ENCODE data around the gene KANK2. TPM values are rescaled to one million over a fixed set of nuclear protein-coding genes. Genes with fewer than 3 reads are reported as not detected.

The KANK2 gene
- total and polyA plus RNA-seq, 2 of the 13 experiments (the other 11 are each of a cell fraction or from before 2014, with no cell fraction given) = 5.7 to 12.9 TPM

- TF ChIP-seq ZNF44 (CRISPR knock-in tag; IDR thresholded peaks at IDR 0.05) (no peak), ZNF788 (CRISPR knock-in tag; IDR thresholded peaks at IDR 0.05; ENCODE audit: borderline replicate concordance) (no peak; the same call in 1 of the 2 replicates), HES4 (CRISPR knock-in tag; IDR thresholded peaks at IDR 0.05; ENCODE audit: borderline replicate concordance) (0 out of 2 replicates have a peak, but pooled peaks have one; percentile 42), SALL2 (CRISPR knock-in tag; IDR thresholded peaks at IDR 0.05) (peak; percentile 28; the same call in 1 of the 2 replicates), RERE (CRISPR knock-in tag; IDR thresholded peaks at IDR 0.05; ENCODE audit: low read depth) (no peak), IKZF5 (CRISPR knock-in tag; IDR thresholded peaks at IDR 0.05) (peak; percentile 26; the same call in 1 of the 2 replicates), HMG20A (CRISPR knock-in tag; IDR thresholded peaks at IDR 0.05; ENCODE audit: borderline replicate concordance) (no peak; the same call in 1 of the 2 replicates), HOXA7 (CRISPR knock-in tag; IDR thresholded peaks at IDR 0.05) (no peak), ZNF678 (CRISPR knock-in tag; IDR thresholded peaks at IDR 0.05) (no peak), ZFY (CRISPR knock-in tag; IDR thresholded peaks at IDR 0.05) (0 out of 2 replicates have a peak, but pooled peaks have one; percentile 25), REST (IDR thresholded peaks at IDR 0.05; ENCODE audit: borderline replicate concordance in 1 of 2, low read depth in 1 of 2, low read length in 2 of 2) (no peak)
Observed at GRCh38 chr19:11242864-11243797, 45.8 kb upstream of the KANK2 start (continued).

All from HepG2 (cell line).